ENCODE measurements around the gene HAP1. TPM values are rescaled to one million over a fixed set of nuclear protein-coding genes. Genes with fewer than 3 reads are reported as not detected.

HAP1 gene
- polyA plus RNA-seq, 1 of the 3 experiments (the other 2 are of a cell fraction): 0.18 TPM

DNA sequence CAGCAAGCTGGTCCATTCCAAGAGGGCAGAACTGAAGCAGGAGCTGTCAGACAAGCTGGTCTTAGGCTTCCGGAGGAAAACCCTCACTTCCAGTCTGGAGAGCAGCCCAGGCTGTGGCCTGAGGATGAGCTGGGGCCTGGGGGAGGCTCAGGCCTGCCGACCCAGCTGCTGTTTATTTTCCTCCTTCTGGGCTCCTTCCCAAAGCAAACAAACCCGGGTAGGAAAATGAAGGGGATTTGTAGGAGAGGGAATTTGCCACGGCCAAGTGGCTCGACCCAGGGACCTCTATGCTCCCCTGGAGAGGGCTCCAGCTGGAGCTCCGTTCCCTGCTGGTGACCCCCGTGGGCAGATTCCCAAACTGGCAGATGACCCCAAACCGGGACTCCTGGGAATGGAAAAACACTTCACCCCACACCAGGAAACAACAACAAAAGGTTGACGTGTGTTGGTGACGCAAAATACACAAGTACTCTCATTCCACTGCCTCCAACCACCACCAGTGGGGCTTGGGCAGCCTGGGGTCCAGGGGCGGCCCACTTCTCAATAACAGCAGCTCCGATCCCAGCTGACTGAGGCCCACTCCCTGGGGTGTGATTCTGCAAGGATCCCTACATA, 43.2 kb upstream of the HAP1 start:
- Histone ChIP-seq H3K27ac (ENCODE audit: low read depth in 2 of 2, low read length in 1 of 2) (peak overlapping the region; percentile 69 to 89), H3K4me3 (ENCODE audit: low read depth in 2 of 2, low read length in 1 of 2) (no peak overlapping the region), H3K9me2 (no peaks in the 10 kb centered on the region), H3K36me3 (replicated peaks in 1 of 2; ENCODE audit: control insufficient read depth in 1 of 2, insufficient read depth in 2 of 2, low read length in 1 of 2) (no peaks in the 10 kb centered on the region), H2AFZ (ENCODE audit: low read depth) (no peak overlapping the region), H3F3A (replicated peaks; ENCODE audit: insufficient read depth) (peaks cover 21% of the 10 kb centered on the region), H3K9ac (no peak overlapping the region), H3K4me2 (peak overlapping the region; percentile 67; the same call in 1 of the 2 replicates), H3K9me3 (no peaks in the 10 kb centered on the region), H4K20me1 (ENCODE audit: insufficient read depth) (peaks cover 6% of the 10 kb centered on the region; the same call in 1 of the 2 replicates), H3K4me1 (ENCODE audit: control insufficient read depth in 1 of 2, insufficient read depth in 2 of 2, low read depth in 1 of 2, low read length in 1 of 2) (peaks cover 12 to 35% of the 10 kb centered on the region in 2 experiments), H3K27me3 (ENCODE audit: insufficient read depth) (no peaks in the 10 kb centered on the region), H3K79me2 (ENCODE audit: insufficient read depth) (no peaks in the 10 kb centered on the region)
- DNase-seq: peak; percentile 74
- ChIA-PET CTCF (interaction anchor here (0.6 to 2.8 kb wide), 11 partner anchors 9 to 182 kb away, joined by 3 to 23 read pairs (median 3); partner anchors contain the start of gene JUP), POLR2A (interaction anchor here (0.8 to 1.0 kb wide), 2 partner anchors 9 to 35 kb away, joined by 3 to 5 read pairs; partner anchors contain the start of genes FKBP10 and JUP)
- WGBS (ENCODE audit: low lambda C conversion rate): 27% methylated on average over 12 of the region's 12 CpGs
- TF ChIP-seq EP300 (IDR thresholded peaks at IDR 0.05; ENCODE audit: borderline replicate concordance in 1 of 2, low read depth in 1 of 2, low read length in 1 of 2): peak in 1 of 2 experiments; percentile 71; a peak in 1 of 4 replicates
- TF ChIP-seq, protein P1, sequence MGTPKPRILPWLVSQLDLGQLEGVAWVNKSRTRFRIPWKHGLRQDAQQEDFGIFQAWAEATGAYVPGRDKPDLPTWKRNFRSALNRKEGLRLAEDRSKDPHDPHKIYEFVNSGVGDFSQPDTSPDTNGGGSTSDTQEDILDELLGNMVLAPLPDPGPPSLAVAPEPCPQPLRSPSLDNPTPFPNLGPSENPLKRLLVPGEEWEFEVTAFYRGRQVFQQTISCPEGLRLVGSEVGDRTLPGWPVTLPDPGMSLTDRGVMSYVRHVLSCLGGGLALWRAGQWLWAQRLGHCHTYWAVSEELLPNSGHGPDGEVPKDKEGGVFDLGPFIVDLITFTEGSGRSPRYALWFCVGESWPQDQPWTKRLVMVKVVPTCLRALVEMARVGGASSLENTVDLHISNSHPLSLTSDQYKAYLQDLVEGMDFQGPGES (IDR thresholded peaks at IDR 0.05; ENCODE audit: low read depth, low read length): no peak
- TF ChIP-seq RCOR1 (IDR thresholded peaks at IDR 0.05; ENCODE audit: low read length): no peak
- TF ChIP-seq FOXM1 (IDR thresholded peaks at IDR 0.05; ENCODE audit: low read depth): no peak
- peak; percentile 47; the same call in 1 of the 2 replicates for TF ChIP-seq POLR2AphosphoS5 (IDR thresholded peaks at IDR 0.05; ENCODE audit: low read depth, low read length)
- TF ChIP-seq JUND (IDR thresholded peaks at IDR 0.05): no peak
- TF ChIP-seq ELF1 (IDR thresholded peaks at IDR 0.05): no peak; the same call in 1 of the 2 replicates
- no peak for TF ChIP-seq MXI1 (IDR thresholded peaks at IDR 0.05; ENCODE audit: low read depth, low read length)
- TF ChIP-seq YY1 (IDR thresholded peaks at IDR 0.05; ENCODE audit: low read depth): no peak
- peak; percentile 90 for TF ChIP-seq TCF12 (IDR thresholded peaks at IDR 0.05)
- no peak for TF ChIP-seq RAD21 (IDR thresholded peaks at IDR 0.05; ENCODE audit: low read length)
- no peak for TF ChIP-seq EZH2phosphoT487 (IDR thresholded peaks at IDR 0.05; ENCODE audit: borderline replicate concordance, low read depth)
- TF ChIP-seq, protein P2, sequence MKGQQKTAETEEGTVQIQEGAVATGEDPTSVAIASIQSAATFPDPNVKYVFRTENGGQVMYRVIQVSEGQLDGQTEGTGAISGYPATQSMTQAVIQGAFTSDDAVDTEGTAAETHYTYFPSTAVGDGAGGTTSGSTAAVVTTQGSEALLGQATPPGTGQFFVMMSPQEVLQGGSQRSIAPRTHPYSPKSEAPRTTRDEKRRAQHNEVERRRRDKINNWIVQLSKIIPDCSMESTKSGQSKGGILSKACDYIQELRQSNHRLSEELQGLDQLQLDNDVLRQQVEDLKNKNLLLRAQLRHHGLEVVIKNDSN (IDR thresholded peaks at IDR 0.05; ENCODE audit: borderline replicate concordance, low read depth): no peak
- 0 out of 2 replicates have a peak, but pooled peaks have one; percentile 42 for TF ChIP-seq TEAD4 (IDR thresholded peaks at IDR 0.05; ENCODE audit: borderline replicate concordance, insufficient read depth)
- no peak for TF ChIP-seq CHD2 (IDR thresholded peaks at IDR 0.05; ENCODE audit: low read length, partially characterized antibody)
- no peak for TF ChIP-seq SMC3 (IDR thresholded peaks at IDR 0.05; ENCODE audit: low read depth, low read length)
- TF ChIP-seq FOSL2 (IDR thresholded peaks at IDR 0.05; ENCODE audit: borderline replicate concordance, low read depth): no peak
- TF ChIP-seq, protein P3, sequence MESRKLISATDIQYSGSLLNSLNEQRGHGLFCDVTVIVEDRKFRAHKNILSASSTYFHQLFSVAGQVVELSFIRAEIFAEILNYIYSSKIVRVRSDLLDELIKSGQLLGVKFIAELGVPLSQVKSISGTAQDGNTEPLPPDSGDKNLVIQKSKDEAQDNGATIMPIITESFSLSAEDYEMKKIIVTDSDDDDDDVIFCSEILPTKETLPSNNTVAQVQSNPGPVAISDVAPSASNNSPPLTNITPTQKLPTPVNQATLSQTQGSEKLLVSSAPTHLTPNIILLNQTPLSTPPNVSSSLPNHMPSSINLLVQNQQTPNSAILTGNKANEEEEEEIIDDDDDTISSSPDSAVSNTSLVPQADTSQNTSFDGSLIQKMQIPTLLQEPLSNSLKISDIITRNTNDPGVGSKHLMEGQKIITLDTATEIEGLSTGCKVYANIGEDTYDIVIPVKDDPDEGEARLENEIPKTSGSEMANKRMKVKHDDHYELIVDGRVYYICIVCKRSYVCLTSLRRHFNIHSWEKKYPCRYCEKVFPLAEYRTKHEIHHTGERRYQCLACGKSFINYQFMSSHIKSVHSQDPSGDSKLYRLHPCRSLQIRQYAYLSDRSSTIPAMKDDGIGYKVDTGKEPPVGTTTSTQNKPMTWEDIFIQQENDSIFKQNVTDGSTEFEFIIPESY (IDR thresholded peaks at IDR 0.05; ENCODE audit: borderline replicate concordance, low read depth): no peak
- TF ChIP-seq, protein P4, sequence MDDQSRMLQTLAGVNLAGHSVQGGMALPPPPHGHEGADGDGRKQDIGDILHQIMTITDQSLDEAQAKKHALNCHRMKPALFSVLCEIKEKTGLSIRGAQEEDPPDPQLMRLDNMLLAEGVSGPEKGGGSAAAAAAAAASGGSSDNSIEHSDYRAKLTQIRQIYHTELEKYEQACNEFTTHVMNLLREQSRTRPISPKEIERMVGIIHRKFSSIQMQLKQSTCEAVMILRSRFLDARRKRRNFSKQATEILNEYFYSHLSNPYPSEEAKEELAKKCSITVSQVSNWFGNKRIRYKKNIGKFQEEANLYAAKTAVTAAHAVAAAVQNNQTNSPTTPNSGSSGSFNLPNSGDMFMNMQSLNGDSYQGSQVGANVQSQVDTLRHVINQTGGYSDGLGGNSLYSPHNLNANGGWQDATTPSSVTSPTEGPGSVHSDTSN (IDR thresholded peaks at IDR 0.05): peak; percentile 52
- TF ChIP-seq, protein P5, sequence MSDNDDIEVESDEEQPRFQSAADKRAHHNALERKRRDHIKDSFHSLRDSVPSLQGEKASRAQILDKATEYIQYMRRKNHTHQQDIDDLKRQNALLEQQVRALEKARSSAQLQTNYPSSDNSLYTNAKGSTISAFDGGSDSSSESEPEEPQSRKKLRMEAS (IDR thresholded peaks at IDR 0.05; ENCODE audit: low read depth): peak; percentile 50; the same call in 1 of the 2 replicates
- TF ChIP-seq RXRA (IDR thresholded peaks at IDR 0.05; ENCODE audit: borderline replicate concordance, low read depth): peak; percentile 48; the same call in 1 of the 2 replicates
- TF ChIP-seq TAF1 (IDR thresholded peaks at IDR 0.05; ENCODE audit: borderline replicate concordance, low read depth, low read length): no peak
- no peak for TF ChIP-seq GATA2 (CRISPR knock-in tag; IDR thresholded peaks at IDR 0.05)
- TF ChIP-seq RFX5 (IDR thresholded peaks at IDR 0.05; ENCODE audit: low read length): no peak
- TF ChIP-seq NFIC (IDR thresholded peaks at IDR 0.05; ENCODE audit: borderline replicate concordance): peak; percentile 92
- TF ChIP-seq, protein P6, sequence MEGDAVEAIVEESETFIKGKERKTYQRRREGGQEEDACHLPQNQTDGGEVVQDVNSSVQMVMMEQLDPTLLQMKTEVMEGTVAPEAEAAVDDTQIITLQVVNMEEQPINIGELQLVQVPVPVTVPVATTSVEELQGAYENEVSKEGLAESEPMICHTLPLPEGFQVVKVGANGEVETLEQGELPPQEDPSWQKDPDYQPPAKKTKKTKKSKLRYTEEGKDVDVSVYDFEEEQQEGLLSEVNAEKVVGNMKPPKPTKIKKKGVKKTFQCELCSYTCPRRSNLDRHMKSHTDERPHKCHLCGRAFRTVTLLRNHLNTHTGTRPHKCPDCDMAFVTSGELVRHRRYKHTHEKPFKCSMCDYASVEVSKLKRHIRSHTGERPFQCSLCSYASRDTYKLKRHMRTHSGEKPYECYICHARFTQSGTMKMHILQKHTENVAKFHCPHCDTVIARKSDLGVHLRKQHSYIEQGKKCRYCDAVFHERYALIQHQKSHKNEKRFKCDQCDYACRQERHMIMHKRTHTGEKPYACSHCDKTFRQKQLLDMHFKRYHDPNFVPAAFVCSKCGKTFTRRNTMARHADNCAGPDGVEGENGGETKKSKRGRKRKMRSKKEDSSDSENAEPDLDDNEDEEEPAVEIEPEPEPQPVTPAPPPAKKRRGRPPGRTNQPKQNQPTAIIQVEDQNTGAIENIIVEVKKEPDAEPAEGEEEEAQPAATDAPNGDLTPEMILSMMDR (IDR thresholded peaks at IDR 0.05): no peak

Measured in SK-N-SH (cell line).